Skeletal muscle cell (primary cell): ENCODE results near the gene USP40.

ENCODE experiments used
- DNase-seq: peaks from one replicate; pipeline ENCODE4 v3.0.0-alpha.2; 2010; ENCODE audit warnings: low read depth
- H3K4me3 ChIP-seq: 2 replicates; pipeline ENCODE4 v1.5.1; 2011; ENCODE audit warnings: low read depth, mild to moderate bottlenecking, control low read depth, low read length, moderate library complexity

The USP40 gene

DNA sequence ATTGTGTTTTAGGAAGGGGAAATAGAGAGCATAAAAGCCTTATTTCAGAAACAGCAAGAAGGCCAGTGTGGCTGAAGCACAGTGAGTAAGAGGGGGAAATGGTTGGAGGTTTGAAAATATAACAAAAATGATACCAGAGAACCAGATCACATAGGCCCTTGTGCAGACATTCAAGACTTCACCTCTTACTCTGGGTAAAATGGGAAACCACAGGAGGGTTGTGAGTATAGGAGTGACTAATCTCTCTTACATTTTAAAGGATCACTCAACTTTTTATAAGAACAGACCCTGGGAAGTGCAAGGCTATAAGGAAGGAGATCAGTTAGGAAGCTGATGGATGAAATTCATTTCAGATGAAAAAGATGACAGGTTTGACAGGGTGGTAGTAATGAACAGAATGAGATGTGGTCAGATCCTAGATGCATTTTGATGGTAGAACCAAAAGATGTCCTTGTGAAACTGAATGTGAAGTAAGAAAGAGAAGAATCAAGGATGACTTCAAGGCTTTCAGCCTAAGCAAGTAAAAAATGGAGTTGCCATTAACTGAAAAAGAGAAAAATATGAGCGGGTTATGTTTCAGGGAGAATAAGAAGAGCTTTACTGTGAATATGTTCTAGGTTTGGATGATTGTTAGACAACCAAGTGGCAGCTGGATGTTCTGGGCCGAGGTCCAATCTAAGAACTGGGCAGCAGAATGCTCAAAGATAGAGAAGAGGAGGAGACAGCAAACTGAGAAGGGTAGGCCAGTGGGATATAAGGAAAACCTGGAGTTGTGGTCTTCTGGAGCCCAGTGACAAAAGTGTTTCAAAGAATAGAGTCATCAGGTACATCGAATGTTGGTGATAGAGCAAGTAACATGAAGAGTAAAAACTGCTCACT lies 65.1 kb downstream of the USP40 start:
- H3K4me3 ChIP-seq, result no peak overlapping the region
- peak; percentile 42 for DNase-seq

DNA sequence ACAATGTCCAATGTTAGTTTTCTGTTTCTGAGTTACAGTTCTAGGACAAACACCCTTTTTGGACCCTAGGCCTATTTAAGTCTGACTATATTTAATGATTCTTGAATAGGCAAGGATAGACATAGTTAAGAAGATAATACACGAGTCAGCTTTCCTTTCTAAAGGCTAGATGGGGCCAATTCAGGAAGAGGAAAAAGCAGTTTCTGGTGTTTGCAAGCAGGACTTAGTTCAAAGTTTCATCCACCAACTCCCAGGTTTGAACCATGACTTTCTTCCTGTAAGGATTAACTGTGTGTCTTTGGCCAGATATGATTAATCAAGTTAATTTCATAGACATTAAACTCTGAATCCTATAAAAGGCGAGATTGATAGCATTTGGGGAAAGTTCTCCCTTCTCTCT lies 66.7 kb downstream of the USP40 start:
- DNase-seq, result no peak
- no peak overlapping the region for H3K4me3 ChIP-seq

DNA sequence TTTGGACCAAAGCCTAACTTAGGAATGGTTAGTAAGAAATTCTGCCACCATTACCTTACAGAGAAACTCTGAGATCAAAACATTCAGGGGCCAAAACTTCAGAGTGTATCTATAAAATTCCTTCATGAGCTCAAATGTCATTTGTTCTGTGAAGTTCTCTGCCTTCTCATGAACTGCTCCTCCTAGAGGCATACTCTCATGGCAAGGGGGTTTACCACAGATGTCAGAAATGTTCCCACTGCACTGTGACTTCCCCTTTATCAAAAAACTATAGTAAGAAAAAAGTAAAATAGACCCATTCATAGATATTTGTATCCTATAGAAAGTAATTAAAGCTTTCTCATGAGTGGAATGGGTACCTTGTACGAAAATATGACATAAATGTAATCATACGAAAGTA lies 68.5 kb downstream of the USP40 start:
- no peak overlapping the region for H3K4me3 ChIP-seq
- no peak for DNase-seq

DNA sequence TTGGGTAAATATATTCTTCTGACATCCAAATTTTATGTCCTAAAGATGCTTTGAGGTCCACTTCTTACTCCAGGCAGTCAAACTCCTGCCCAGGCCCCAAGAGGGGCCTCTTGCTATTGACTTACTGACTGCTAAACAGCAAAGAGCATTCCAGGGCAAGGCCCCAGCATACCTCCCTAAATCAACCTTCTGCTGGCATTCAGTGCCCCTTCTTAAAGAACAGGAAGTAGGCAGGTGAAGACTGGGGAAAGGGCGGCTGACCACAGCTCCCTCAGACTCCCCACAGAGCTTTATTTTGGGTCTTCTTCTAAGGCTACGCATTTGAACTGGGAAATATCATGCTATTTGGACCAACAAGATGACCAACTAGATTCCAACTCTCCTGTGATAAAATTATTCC lies 68.9 kb downstream of the USP40 start:
- no peak for DNase-seq
- H3K4me3 ChIP-seq, result no peak overlapping the region

DNA sequence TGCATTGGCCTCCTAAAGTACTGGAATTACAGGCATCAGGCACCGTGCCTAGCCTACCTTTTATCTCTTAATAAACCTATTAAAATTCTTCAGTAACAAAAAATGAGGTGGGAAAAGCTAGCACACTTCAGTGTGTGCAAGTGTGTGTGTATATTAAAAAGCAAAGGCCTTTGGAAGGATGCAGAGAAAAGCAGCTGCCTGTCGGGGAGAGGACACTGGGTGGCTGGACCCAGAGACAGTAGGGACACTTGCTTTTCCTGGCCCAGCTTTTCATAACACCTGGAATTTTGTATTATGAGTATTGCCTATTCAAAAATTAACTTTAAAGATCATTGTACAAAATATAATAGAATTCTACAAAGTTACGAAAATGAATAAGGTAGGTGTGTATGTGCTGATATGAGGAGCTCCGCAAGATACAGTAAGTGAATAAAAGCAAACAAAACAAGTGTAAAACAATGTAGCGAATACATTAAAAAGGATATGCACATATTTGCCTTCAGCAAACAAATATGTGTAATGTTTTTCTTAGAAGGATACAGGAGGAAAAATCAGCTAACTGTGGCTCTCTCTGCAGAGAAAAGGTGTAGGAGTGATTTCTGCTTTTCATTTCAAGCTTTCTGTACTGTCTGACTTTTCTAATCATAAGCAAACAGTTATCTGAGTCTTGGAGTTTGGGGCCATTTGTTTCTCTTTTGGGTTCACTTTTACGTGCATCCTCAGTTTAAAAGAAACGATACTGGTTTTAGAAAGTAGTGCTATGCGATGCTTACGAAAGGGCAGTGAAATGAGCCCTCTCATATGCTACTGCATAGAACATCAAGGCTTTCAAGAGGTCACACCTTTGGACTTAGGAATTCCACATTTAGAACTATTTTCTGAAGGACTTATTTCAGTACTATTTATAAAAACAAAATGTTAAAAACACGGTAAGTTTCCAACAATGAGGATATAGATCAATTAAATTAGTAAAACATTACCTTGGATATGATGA lies 70.8 kb downstream of the USP40 start:
- no peak for DNase-seq
- no peak overlapping the region for H3K4me3 ChIP-seq

DNA sequence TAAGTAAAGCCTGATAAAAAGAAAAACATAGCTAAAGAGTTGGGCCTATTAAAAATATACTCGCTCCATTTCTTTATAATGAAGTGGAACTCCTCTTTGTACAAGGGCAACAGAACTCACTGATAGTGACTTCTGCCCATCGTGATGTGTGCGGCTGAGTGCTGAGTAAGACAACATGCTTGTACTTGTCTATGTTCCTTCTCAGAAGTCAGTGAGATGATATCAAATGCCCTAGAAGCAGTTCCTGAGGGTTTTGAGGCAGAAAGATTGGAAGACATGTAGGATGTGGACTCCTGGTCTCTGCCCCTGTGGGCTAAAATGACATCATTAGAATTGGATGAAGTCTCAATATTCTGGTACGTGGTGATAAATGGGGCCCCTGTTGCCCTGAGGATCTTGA lies 73.8 kb downstream of the USP40 start:
- no peak for DNase-seq
- H3K4me3 ChIP-seq, result no peak overlapping the region

DNA sequence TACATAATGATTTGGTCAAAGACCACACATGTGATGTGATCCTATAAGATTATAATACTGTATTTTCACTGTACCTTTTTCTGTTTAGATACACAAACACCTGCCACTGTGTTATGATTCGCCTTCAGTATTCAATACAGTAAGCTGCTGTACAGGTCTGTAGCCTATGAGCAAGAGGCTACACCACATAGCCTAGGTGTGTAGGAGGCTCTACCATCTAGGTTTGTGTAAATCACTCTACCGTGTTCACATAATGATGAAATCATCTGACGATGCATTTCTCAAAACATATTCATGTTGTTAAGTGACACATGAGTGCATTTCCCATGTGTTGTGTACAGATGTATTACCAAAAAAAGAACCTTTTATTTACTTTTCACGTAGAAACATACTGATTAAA lies 74.5 kb downstream of the USP40 start:
- no peak overlapping the region for H3K4me3 ChIP-seq
- DNase-seq, result no peak

DNA sequence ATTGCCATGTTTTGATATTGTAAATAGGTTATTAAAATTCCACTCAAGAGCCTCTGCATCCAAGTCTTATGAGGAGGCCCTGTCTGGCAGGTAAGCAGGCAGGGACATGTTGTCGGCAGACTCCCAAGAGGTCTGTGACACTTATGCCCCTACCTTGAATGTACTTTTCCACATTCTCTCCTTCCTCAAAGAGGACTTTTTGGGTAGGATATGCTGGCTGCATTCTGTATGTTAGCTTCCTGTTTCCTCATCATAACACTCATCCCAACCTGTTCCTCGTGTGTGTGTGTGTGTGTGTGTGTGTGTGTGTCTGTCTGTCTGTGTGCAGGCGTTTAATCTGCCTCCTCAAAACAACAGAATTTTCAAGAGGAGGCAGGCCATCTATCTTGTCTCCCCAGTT lies 75.3 kb downstream of the USP40 start:
- H3K4me3 ChIP-seq, result no peak overlapping the region
- no peak for DNase-seq

DNA sequence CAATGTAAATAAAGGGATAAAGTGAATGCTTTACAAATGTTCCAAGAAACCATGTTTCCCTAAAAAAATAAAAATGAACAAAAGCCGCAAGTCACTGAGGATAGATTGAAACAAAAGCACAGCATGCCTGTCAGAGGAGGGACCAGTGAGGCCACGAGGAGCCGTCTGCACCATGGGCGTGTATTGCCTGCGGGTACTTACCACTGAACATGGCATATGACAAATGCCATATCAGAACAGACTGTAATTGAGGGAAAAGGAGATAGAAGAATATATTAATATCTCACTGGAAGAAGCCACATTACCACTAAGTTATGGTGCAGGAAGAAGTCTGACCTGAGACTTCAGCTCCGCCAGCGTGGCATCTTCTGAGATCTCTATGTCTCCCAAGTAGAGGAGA lies 75.8 kb downstream of the USP40 start:
- no peak for DNase-seq
- H3K4me3 ChIP-seq, result no peak overlapping the region

DNA sequence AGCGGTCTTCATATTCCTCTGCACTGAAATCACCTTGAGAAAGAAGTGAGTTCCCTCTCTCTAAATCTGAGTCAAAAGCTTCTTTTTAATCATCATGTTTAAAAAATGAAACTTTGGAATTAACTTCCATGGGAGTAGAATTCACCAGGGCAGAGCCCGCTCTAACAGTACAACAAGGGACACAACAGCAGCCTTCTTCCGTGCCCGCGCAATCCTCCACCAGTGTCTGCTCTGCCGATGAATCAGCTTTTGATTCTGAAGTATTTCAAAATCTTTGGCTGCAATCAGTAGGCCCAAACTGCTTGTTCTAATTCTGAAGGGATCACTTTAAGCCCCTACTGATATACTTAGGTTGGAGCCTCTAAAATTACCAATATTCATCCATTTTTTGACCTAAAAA lies 76.9 kb downstream of the USP40 start:
- DNase-seq, result peak; percentile 41
- no peak overlapping the region for H3K4me3 ChIP-seq

DNA sequence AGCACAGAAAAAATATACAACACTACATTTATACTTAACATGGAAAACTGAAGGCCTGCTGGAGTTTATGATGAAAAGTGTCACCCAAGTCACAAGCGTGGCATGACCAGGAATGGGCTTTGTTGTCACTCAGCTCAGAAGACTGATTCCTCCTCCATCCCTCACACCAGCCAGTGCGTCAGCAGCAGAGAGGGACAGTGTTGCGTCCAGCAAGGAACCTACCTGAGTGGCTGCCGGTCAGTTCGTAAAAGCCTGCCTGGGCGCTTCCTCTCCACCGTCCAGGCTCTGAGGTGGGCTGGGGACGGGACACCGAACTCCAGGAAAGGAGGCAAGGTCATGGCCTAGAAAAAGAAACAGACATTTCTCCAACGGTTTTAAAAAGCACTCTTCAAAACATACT lies 77.4 kb downstream of the USP40 start:
- H3K4me3 ChIP-seq, result no peak overlapping the region
- no peak for DNase-seq

DNA sequence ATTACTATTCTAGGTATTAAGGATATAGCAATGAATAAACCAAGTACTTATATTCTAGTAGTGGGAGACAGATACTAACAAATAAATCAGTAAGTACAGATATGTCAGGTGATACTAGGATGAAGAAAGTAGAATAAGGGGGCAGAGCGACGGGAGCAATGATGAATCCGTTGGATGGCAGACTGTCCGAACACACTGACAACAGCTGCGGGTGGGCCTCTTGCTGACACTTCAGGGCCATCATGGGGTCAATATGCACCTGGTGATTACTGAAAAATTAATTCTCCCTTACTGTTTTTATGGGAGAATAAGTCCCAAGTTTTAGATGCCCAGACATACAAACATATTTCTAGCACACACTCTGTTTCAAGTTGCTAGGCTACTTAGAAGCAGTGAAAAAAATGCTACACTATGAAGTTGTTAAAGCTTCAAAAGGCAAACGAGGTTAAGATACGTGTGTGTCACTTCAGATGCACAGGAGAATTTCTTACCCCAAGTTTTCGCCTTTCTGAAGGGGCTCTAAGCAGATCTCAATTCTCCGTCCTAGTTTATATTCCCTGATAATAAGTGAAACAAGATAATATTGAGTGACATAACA lies 78.7 kb downstream of the USP40 start:
- no peak for DNase-seq
- no peak overlapping the region for H3K4me3 ChIP-seq

DNA sequence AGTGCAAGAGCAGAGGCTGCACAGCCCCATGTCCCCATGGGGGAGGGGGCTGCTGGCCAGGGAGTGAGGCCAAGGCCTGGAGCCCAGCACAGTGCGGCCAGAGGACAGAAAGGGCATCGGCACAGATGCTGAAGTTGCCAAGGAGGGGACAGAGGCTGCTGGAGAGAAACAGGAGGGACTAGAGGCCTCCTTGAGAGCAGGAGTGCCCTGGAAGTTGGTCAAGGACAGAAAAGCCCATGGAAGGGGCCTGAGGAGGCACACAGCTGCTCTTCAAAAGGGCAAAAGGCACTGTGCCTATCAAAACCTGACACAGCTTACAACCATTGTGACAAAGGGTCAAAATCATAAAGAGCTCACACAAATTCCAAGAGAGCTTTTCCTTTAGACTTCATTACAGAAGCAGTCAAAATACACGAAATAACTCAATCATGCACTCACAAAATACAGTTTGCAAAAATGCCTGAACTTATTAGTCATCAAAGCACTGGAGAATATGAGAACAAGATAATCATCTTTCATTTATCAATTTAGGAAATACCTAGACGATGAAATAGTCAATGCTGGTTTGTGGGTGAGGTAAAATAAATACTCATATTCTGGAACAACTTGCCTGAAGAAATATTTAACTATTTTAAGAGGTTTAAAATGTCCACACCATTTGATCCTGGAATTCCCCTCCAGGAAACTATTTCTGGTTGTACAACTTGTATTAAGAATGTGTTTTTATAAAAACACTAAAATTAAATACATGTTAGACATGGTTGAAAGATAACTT lies 79.6 kb downstream of the USP40 start:
- DNase-seq, result peak; percentile 43
- H3K4me3 ChIP-seq, result no peak overlapping the region

DNA sequence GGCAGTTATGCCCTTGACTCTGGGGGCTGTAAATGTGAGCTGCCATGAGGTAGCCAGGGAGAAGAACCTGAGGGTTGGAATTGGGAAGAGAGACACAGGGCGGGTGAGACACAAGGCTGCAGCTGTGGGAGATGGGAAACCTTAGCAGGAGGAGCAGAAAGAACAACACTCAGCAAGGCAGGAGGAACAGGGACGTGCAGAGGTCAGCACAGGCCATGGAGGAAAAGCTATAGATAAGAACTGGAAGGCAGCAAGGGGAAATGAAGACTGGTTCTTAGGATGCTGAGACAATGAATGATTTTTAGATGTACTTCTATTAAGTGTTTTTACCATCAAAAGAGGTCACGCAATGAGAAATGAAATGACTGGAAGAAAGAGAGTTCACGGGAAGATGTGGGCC lies 80.2 kb downstream of the USP40 start:
- H3K4me3 ChIP-seq, result no peak overlapping the region
- DNase-seq, result no peak

DNA sequence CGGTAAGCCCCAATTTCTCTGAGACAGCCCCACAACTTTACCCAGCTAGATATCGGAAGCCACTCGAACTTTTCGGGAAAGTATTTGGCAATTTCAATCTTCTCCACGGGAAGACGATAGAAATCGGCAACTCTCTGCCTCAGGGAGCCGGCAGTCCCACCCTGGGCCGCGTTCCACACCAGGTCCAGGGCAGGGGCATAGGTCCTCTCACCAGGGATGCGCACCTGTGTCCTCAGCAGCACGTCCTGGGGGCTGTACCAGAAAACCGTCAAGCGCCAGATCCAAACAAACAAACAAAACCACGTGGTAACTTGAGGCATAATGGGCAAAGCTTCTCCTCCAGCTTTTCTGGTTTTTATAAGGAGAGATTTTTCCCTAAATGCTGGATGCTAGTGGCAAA lies 80.9 kb downstream of the USP40 start:
- H3K4me3 ChIP-seq, result no peak overlapping the region
- DNase-seq, result no peak

DNA sequence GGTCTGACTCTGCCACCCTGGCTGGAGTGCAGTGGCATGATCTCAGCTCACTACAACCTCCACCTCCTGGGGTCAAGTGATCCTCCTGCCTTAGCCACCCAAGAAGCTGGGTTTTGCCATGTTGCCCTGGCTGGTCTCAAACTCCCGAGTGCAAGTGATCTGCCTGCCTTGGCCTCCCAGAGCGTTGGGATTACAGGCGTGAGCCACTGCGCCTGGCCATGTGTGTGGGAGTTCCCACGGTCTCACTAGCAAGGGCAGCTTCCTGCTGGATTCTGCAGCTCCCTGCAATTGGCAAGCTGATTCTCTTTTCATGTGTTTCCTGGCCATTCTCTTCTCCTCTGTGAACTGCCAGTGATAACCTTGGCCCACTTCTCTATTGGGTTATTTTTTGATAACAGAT lies 84.0 kb downstream of the USP40 start:
- DNase-seq, result no peak
- no peak overlapping the region for H3K4me3 ChIP-seq

DNA sequence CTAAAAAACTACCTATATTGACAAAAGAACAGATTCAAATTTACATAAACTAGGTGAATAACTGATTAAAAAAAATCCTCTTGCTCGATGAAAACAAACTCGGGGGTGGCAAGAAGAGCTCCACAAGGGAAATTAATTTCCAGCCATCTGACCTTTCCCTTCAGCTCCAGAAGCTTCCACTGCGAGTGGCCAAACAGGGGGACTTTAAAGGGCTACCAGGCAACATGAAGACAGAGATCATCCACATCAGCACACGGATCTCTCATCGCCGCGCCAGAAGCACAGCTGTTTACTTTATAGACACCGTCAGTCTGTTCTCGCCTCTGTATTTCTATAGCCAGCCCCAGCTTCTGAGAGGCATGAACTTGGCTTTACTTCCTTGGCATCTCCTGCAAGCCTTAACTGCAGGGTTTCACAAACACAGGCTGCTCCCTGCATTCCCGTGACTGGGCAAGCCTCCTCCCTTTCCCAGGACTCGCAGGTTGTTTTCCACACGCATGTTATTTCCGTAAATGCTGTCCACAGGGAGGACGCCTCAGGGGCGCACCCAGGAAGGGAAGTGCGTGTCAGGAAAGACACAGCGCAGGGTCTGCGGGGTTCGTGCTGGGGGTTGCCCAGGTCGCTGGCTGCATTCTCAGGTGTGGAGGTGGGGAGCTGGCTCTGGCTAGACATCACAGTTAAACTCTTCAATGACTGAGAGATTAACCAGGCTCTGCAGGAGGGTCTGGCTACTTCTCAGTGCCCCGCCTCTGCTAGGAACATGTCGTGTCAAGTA lies 85.0 kb downstream of the USP40 start:
- no peak for DNase-seq
- no peak overlapping the region for H3K4me3 ChIP-seq

DNA sequence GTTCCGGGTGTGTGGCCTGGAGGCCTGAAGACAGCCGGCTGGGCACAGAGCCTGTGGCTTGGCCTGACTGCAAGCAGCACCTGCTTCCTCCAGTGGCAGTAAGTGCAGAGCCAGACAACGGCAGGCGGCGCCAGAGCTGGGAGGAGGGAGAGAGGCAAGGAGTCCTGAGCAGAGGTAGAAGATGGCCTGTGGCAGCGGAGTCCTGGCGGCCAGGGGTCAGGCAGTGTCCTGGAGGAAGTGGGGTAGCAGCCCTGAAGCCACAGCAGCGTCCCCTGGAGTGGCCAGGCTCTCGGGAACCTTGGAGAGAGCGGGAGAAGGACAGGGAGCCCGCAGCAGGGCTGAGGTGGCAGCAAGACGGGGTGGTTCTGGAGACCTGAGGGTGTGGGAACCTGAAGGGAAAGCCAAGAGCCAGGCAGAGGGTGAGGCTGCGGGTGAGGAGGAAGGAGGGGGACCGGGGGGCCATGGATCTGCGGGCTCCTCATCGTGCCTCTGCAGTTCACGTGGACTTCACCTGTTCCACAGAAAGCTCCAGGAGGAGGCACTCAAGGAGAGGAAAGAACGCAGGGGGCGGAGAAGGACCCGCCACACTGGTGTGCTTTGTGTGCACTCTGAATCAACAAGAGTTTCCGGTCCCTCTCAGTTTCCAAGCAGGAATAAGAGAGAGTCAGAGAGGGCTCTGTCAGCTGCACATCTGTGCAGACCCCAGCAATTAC lies 85.9 kb downstream of the USP40 start:
- no peak for DNase-seq
- no peak overlapping the region for H3K4me3 ChIP-seq
